Glutamatergic neuron (in vitro differentiated cells): ENCODE measurements around the gene ZBTB7C. TPM values are rescaled to one million over a fixed set of nuclear protein-coding genes. Genes with fewer than 3 reads are reported as not detected.

Experiments used
- DNase-seq: peaks from one replicate; pipeline ENCODE4 v3.0.0; 2022
- H3K27ac Mint-ChIP-seq: one replicate; pipeline ENCODE4 v1.8.0; 2020; ENCODE audit warnings: mild to moderate bottlenecking, mixed read lengths, inconsistent platforms; ENCODE audit not compliant: unreplicated experiment
- H3K27me3 Mint-ChIP-seq: one replicate; pipeline ENCODE4 v1.8.0; 2020; ENCODE audit warnings: mild to moderate bottlenecking, moderate library complexity, mixed read lengths, inconsistent platforms; ENCODE audit not compliant: unreplicated experiment
- H3K36me3 Mint-ChIP-seq: one replicate; pipeline ENCODE4 v1.8.0; 2020; ENCODE audit warnings: mild to moderate bottlenecking, mixed read lengths, inconsistent platforms; ENCODE audit not compliant: unreplicated experiment
- H3K4me1 Mint-ChIP-seq: one replicate; pipeline ENCODE4 v1.8.0; 2020; ENCODE audit warnings: mild to moderate bottlenecking, low read depth, mixed read lengths, inconsistent platforms; ENCODE audit not compliant: unreplicated experiment
- H3K4me3 Mint-ChIP-seq: one replicate; pipeline ENCODE4 v1.8.0; 2020; ENCODE audit warnings: mild to moderate bottlenecking, mixed read lengths, inconsistent platforms; ENCODE audit not compliant: unreplicated experiment
- H3K9me3 Mint-ChIP-seq: one replicate; pipeline ENCODE4 v1.8.0; 2020; ENCODE audit warnings: mild to moderate bottlenecking, moderate library complexity, mixed read lengths, inconsistent platforms; ENCODE audit not compliant: unreplicated experiment
- total RNA-seq: library from RNA; stranded (reverse); fragmentation: NEBNext Ultra II Directional; extraction: Animal tissue kit (Norgen Biotek cat#: 25700); gene quantifications from one replicate; pipeline ENCODE4 v1.2.1, GENCODE V29; 2021; ENCODE audit not compliant: unreplicated experiment
- TF ChIP-seq, protein P1 (sequence below): fragments of 200-600 bp; sonication (generic); IDR thresholded peaks from one replicate; pipeline ENCODE4 v1.5.0; 2021; ENCODE audit not compliant: partially characterized antibody, unreplicated experiment

Gene ZBTB7C
- total RNA-seq, 1 donor from 2014 or later: 10.6 TPM

DNA sequence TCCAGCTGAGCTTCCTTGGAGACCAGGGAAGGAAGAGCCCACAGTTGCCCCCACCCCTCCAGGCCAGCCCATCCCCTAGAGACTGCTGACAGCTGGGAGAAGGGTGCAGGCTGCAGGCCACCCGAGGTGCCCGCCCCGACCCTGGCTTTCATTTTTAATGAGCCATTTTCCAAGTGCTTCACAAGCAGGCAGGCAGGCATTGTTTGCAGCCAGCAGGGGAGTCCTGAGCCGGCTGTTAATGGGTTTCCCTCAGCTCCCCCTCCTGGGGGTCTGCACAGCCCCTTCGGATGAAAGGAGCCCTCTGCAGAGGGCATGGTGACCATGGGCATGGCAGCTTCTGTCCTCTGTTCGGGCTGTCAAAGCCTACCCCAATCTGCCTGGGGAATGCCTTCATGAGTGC is 94.5 kb downstream of the ZBTB7C start:
- Mint-ChIP-seq H3K4me3 (no peak overlapping the region), H3K36me3 (peaks cover under 1% of the 10 kb centered on the region), H3K9me3 (peaks cover 6% of the 10 kb centered on the region), H3K4me1 (peaks cover 36% of the 10 kb centered on the region), H3K27ac (no peak overlapping the region), H3K27me3 (peaks cover 11% of the 10 kb centered on the region)
- TF ChIP-seq, protein P1, sequence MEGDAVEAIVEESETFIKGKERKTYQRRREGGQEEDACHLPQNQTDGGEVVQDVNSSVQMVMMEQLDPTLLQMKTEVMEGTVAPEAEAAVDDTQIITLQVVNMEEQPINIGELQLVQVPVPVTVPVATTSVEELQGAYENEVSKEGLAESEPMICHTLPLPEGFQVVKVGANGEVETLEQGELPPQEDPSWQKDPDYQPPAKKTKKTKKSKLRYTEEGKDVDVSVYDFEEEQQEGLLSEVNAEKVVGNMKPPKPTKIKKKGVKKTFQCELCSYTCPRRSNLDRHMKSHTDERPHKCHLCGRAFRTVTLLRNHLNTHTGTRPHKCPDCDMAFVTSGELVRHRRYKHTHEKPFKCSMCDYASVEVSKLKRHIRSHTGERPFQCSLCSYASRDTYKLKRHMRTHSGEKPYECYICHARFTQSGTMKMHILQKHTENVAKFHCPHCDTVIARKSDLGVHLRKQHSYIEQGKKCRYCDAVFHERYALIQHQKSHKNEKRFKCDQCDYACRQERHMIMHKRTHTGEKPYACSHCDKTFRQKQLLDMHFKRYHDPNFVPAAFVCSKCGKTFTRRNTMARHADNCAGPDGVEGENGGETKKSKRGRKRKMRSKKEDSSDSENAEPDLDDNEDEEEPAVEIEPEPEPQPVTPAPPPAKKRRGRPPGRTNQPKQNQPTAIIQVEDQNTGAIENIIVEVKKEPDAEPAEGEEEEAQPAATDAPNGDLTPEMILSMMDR: peak; percentile 14
- DNase-seq: peak; percentile 48

DNA sequence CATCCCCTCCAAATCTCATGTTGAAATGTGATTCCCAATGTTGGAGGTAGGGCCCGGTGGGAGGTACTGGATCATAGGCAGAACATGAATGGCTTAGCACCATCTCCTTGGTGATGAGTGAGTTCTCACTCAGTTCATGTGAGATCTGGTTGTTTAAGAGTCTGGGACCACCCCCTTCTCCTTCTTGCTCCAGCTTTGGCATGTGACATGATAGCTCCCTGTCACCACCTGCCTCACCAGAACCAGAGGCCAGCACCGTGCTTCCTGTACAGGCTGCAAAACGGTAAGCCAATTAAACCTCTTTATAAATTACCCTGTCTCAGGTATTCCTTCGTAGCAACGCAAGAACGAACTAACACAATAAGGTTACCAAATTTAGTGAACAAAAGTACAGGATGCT is 95.4 kb downstream of the ZBTB7C start:
- Mint-ChIP-seq H3K27ac (no peak overlapping the region), H3K4me1 (peaks cover 39% of the 10 kb centered on the region), H3K9me3 (peaks cover 6% of the 10 kb centered on the region), H3K27me3 (peaks cover 10% of the 10 kb centered on the region), H3K36me3 (no peaks in the 10 kb centered on the region), H3K4me3 (no peak overlapping the region)
- TF ChIP-seq, protein P1: no peak
- no peak for DNase-seq

DNA sequence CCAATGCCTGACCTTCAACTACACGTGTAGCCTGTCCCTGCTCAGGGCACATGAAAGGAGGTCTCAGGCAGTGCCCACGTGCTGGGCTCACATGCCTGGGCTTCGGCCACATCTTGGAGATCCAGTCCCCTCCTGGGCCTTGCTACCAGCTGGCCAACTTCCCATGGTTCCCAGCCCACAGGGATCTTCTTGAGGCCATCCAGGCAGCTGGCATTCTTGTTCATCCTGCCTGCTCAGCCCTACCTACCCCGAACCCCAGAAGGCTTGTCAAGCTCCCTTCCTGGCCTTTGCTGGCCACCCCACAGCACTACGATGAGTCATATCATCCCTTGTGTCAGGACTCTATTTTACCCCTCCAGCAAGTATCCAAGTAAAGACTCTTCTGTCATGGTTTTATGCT is 97.1 kb downstream of the ZBTB7C start:
- DNase-seq: no peak
- Mint-ChIP-seq H3K27ac (peak overlapping the region; percentile 40), H3K36me3 (no peaks in the 10 kb centered on the region), H3K4me3 (no peak overlapping the region), H3K9me3 (peaks cover 8% of the 10 kb centered on the region), H3K4me1 (peaks cover 41% of the 10 kb centered on the region), H3K27me3 (peaks cover 10% of the 10 kb centered on the region)
- TF ChIP-seq, protein P1: no peak

DNA sequence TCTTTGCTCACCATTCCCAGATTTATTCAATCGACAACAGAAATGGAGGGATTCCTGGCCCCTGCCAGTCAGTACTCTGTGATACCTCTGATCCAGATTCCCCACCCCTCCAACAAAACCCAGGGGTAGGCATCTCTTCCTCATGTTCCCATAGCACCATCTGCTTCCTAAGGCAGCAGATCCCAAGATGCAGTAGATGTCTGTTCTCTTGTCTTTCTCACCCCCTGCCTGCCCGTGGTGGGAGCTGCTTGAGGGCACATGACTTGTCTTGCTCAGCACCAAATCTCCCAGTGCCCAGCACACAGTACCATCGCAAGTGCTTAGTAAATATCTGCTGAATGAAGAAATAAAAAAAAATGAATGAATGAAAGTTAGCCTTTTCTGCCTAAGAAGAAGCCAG is 98.2 kb downstream of the ZBTB7C start:
- peaks cover 41% of the 10 kb centered on the region for H3K4me1 Mint-ChIP-seq
- no peaks in the 10 kb centered on the region for H3K36me3 Mint-ChIP-seq
- peak overlapping the region; percentile 95 for H3K27ac Mint-ChIP-seq
- H3K27me3 Mint-ChIP-seq: peaks cover 12% of the 10 kb centered on the region
- peak overlapping the region; percentile 71 for H3K4me3 Mint-ChIP-seq
- TF ChIP-seq, protein P1: no peak
- H3K9me3 Mint-ChIP-seq: peaks cover 8% of the 10 kb centered on the region
- no peak for DNase-seq

DNA sequence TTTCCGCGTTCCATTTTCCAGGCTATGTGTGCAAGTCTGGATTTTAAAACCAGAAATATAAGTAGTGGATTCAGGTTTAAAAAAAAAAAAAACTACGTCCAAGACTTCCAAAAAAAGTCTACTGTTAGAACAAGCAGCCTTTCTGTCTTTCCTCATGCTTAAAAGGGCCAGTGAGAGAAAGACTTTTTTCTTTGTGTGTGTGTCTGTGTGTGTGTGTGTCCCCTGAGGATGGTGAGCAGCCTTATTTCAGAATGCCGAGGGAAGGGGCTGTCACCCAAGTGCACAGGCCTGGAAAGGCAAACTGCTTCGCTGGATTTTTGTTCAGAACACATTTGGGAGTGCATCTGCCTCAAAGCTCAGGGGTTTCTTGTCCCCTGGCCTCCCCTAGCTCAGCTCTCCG is 98.8 kb downstream of the ZBTB7C start:
- H3K27ac Mint-ChIP-seq: peak overlapping the region; percentile 95
- TF ChIP-seq, protein P1: no peak
- peaks cover 8% of the 10 kb centered on the region for H3K9me3 Mint-ChIP-seq
- H3K27me3 Mint-ChIP-seq: peaks cover 12% of the 10 kb centered on the region
- peak overlapping the region; percentile 71 for H3K4me3 Mint-ChIP-seq
- no peak for DNase-seq
- H3K4me1 Mint-ChIP-seq: peaks cover 39% of the 10 kb centered on the region
- H3K36me3 Mint-ChIP-seq: no peaks in the 10 kb centered on the region
